HG03460 (cell line): Measurements from ENCODE around the gene METTL24.
"Not testable (repeated sequence)": the region's sequence is repeated elsewhere in the genome, so short reads cannot be mapped to it uniquely, and the experiment has no call there.

ENCODE experiments used
- ATAC-seq: cut with Tn5 transposase; IDR thresholded peaks from one replicate; pipeline ENCODE4 v1.9.1; 2021; ENCODE audit not compliant: unreplicated experiment

The METTL24 gene

GRCh38 chr6:110363748-110364147 is 5.6 kb upstream of the METTL24 start:
- no peak for ATAC-seq

DNA sequence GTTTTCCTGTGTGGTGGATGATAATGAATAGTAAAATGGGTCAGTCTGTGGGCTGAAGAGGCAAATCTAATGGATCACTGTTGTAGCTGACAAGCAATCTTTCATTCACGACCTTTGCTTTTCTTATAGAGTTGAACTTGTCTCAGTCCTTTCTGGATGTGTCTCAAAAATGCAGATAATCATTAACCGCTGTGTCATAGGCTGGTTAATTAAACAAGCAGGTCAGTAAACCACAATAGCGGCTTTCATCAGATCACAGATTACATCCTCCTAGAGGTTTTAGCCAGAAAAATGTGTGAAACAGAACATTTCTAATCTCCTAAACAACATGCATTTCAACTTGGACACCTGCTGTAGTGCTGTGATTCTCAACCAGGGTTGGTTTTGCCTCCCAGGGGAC is 2.5 kb upstream of the METTL24 start:
- no peak for ATAC-seq

DNA sequence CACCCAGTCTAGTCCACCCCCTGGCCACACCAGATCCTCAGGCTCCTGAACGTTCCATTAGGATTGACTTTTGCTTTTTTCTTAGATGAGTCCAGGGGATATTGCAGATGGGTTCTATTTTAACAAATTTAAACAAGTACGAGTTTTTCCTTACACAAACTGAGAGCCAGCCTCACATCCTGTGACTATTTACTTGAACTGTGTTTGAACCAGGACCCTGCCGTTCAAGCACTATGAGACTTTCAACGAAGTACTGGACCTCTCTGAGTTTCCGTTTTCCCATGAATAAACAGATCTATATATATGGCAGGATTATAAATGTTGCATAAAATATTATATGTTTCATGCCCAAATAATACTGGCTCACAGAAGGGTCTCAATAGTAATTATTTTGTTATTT is 1.4 kb upstream of the METTL24 start:
- no peak for ATAC-seq

DNA sequence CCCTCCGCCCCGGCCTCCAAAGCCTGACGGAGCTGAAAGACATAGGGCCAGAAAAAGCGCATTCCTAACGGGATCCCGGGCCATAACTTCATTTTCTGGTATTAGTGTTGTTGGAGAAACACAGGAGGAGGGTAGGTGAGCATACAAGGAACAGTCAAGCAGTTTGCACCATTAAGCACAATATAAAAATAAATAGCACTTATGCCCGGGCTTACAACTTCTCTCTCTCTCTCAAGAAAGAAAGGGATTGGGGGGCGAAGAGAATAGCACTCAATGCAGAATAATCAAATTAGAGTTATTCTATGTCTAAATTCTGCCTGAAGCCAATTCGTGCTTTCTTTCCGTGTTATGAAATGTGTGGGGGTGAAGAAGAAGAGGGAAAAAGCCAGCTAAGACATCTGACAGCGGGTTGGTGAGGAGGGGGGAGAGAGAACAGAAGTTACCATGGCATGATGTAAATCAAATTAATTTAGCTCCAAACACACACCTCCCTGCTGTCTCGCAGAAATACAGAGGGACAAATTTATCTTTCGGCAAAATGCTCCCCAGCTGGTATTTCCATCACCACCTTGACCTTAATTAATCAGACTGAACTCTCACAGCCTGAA is 508 bp upstream of the METTL24 start:
- ATAC-seq = no peak

GRCh38 chr6:110357298-110357663 is 868 bp downstream of the METTL24 start:
- no peak for ATAC-seq

DNA sequence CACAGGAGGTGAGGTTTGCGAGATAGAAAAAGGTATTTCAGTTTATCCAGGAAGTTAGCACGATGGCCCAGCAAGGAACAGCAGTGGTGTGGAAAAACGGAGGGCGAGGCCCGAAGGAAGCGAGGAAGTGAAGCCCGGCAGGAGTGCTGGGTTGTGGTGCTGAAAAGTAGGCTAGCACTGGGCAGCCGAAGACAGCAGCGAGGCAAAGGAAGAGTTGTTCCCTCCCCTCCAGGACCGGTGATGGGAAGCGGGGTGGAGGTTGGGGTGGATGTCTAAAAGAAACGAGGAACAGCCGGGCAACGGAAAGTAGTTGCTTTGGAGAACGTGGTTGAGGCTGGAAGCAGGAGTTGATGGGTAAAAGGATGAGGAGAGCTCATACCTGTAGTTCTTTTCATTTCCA is 1.4 kb downstream of the METTL24 start:
- ATAC-seq = no peak

- ATAC-seq = no peak
Observed at GRCh38 chr6:110355727-110356126, 2.4 kb downstream of the METTL24 start.

DNA sequence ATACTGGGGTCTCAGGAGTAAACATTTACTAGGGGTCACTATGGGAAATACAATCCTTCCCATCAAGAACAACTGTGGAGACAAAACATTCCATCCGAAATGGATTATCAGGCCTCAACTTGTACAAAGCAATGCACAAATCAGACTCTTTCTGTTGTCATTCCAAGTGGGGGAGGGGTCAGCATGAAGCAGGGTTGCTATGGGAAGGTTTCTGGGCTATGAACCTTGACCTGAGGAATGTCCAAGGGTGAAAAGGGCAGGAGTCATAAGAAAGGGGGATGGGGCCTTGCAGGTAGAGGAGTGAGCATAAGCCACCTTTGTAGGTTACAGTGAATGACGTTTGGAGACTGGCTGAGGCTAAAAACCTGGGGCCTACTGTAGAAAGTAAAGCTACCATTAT is 3.1 kb downstream of the METTL24 start:
- no peak for ATAC-seq

- no peak for ATAC-seq
Observed at GRCh38 chr6:110354153-110354552, 4.0 kb downstream of the METTL24 start.

DNA sequence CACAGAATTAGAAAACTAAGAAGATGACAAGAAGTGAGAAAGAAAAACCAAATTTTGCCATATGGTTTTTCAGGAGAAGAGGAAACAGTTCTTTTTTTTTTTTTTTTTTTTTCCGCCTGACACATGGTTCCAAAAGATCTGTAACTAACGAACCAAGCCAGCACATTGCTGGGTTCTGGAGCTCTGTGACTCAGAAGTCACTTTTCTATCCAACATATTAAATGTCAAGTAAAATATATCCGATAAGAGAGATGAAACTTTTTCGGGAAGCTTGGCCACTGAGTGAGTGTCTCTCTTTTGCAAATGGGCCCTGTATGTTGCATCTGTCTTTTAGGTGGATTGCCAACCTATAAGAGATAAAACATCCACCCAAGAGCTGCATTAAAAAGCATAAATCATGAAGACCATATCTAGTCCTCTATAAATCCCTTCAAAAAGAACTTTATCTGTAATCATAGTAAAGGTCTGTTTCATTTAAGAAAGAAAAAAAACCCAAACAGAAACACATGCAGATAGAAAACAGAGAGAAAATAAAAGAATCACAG is 4.6 kb downstream of the METTL24 start:
- no peak for ATAC-seq

DNA sequence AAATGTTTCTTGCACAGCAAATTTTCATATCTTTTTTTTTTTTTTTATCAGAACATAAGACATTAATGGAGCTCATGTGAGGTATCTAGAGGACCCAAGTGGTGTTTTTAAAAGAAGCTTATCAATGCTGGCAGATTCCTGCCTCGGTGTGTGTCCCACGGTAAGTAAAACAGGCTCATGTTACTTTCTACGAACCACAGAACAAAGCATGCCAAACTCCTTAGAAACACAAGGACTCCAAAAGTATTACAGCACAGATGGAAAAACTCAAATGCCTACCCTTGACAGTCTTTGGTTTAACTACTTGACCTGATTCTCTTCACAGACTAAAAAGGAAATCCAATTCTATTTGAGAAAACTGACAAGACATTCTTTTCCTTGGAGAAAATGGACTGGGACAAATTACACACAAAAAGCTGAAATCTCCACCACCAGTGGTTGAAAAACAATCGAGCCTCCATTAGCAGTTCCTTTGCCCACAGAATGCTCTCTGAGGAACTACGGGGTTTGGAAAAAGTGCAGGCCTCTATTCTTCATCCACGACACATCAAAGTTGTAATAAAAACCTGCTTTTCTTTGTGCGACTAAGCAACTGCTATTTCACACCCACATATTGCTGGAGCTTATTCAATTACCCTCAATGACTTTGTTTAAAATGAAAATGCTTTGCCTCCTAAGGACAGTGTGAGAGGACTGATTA is 5.4 kb downstream of the METTL24 start:
- no peak for ATAC-seq

GRCh38 chr6:110351986-110352385 is 6.2 kb downstream of the METTL24 start:
- no peak for ATAC-seq

DNA sequence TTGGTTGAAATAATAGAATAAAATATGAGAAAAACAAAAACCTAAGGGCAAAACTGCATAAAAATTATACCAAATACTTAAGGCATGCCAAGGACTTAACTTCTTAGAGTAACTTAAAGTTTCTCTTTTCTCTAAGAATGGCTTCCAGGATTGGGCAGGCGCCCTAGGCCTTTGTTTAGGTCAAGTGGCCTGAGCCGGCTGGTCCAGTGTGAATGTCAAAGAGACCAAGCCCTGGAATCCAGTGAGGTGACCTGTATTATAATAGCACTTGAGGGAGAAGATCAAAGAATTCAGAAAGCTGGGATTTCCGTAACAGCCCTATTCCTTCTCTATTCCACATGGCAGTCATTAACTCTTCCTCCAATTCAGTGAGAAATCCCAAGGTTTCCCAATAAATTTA is 6.6 kb downstream of the METTL24 start:
- ATAC-seq = no peak

DNA sequence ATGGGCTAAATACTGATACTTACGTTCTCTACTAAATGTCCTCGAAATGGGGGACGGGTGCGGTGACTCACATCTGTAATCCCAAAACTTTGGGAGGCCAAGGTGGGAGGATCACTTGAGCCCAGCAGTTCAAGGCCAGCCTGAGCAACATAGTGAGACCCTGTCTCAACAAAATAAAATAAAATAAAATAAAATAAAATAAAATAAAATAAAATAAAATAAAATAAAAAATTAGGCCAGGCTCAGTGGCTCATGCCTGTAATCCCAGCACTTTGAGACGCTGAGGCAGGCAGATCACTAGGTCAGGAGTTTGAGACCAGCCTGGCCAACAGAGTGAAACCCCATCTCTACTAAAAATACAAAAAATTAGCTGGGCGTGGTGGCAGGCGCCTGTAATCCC is 7.6 kb downstream of the METTL24 start:
- not testable (repeated sequence) for ATAC-seq

GRCh38 chr6:110348961-110349690 is 9.0 kb downstream of the METTL24 start:
- ATAC-seq = no peak

- no peak for ATAC-seq
Observed at GRCh38 chr6:110345025-110345424, 13.1 kb downstream of the METTL24 start.

- no peak for ATAC-seq
Observed at GRCh38 chr6:110342759-110343158, 15.4 kb downstream of the METTL24 start.

DNA sequence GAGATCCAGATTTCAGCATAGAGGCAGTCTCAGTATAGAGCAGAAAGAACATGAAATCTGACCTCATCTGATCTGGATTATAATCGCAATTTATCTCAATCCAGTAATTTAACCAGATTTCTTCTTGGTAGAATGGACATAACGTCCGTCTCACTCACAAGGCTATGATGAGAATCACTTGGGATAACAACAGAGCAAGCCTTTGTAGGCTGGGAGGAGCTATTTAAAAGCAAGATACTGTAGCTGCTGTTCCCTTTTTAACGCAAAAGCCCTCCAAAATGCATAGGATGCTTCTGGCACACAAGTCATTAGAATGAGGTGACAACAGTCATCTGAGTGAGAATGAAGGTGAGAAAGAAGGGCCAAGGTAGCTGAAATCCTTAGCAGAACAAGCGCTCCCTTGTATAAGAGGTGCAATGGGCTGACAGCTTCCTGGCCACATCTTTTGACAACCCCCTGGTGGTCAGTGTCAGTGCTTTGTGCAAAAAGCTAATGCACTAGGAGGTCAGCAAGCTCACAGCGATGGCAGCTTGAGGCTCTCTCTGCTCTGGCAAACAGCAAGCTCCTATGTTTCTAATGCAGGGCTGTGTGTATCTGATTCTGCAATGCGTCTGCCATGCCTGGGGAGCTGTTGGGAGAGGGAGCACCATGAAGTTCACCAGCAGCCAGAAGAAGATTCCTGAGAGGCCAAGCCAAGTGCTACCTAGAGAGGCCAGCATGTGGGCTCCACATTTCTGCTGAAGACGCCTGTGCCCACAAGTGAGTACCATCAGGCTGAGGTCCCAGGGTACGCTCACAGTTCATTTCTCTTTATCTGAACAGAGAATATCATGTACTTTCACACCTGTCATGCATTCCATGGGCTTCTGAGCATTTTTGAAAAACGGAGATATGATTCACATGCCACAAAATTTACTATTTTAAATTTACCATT is 16.2 kb downstream of the METTL24 start:
- no peak for ATAC-seq

GRCh38 chr6:110341067-110341466 is 17.1 kb downstream of the METTL24 start:
- no peak for ATAC-seq

DNA sequence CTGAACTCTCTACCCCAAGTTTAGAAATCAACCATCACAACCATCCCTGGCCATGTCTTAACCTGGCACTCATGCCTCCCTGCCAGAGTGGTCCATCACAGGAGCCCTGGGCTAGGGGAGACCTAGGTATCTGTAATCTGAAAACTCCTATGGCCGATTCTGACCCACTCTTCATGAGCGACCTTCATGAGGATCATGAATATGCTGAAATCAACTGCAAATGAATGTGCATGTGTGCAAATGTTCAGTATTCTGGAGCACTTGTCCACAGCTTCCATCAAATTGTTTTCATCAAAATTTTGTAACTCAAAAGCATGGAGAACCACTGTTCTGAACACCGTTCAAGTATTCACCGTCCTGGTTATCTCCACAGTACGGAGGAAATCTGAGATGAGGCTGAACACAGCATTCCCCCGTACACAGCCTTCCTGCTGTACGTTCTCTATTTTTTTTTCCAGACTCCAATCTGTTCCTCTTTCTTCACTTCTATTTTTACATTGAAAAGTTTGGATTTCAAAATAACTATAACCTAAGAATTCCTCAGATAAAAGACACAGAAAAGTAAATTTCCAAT is 17.7 kb downstream of the METTL24 start:
- no peak for ATAC-seq
